HG03354 (cell line): ENCODE measurements around the gene CCDC97.
"Not testable (repeated sequence)": the region's sequence is repeated elsewhere in the genome, so short reads cannot be mapped to it uniquely, and the experiment has no call there.

Experiments used
- ATAC-seq: cut with Tn5 transposase; IDR thresholded peaks from one replicate; pipeline ENCODE4 v1.9.1; 2021; ENCODE audit warnings: mild to moderate bottlenecking; ENCODE audit not compliant: unreplicated experiment, poor library complexity, severe bottlenecking

Gene CCDC97

DNA sequence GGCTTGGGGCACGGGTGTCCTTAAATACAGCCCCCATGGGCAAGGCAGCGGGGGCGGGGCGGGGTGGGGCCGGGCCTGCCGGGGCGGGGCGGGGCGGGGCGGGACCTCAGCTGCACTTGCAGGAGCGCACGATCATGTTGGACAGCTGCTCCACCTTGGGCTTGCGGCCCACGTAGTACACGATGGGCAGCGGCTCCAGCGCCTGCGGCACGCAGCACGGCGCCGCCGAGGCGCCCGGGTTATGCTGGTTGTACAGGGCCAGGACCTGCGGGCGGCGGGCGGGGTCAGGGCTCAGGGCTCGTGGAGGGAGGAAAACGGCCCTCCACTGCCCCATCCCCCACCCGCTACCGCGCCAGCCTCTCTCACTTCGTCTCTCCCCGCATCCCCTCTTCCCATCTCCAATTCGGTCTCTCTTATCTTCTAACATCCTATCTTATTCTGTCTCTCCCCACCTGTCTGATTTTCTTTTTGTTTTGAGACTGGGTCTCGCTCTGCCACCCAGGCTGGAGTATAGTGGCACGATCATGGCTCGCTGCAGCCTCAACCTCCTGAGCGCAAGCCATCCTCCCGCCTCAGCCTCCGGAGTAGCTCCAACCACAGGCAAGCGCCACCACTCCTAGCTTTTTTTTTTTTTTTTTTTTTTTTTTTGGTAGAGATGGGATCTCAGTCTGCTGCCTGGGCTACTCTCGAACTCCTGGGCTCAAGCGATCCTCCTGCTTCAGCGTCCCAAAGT, 21.1 kb downstream of the CCDC97 start:
- ATAC-seq: no peak

DNA sequence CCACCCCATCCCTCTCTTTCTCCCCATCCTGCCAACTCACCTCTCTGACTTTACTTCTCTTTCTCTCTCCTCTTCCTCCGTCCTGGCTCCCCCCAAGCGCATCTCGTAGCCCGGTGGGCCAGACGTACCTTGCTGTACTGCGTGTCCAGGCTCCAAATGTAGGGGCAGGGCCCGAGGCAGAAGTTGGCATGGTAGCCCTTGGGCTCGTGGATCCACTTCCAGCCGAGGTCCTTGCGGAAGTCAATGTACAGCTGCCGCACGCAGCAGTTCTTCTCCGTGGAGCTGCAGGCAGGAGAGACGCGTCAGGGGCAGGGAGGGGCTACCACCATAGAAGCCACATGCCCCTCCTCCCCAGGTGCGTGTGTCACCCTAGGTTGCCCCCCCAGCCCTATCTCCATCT, 22.0 kb downstream of the CCDC97 start:
- ATAC-seq: no peak

DNA sequence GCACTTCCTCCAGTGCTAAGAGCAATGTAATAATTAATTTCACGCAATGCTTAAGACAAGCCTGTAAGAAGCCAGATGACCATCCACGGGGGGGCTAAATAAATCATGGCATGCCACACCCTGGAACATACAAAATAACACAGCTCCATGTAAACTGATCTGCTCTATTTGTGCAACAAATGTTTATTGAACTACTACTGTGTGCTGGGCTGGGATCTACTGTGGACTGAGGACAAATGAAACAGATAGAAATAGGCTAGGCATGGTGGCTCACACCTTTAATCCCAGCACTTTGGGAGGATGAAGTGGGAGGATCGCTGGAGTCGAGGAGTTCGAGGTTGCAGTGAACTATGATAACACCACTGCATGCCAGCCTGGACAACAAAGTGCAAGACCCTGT, 22.5 kb downstream of the CCDC97 start:
- ATAC-seq: no peak

DNA sequence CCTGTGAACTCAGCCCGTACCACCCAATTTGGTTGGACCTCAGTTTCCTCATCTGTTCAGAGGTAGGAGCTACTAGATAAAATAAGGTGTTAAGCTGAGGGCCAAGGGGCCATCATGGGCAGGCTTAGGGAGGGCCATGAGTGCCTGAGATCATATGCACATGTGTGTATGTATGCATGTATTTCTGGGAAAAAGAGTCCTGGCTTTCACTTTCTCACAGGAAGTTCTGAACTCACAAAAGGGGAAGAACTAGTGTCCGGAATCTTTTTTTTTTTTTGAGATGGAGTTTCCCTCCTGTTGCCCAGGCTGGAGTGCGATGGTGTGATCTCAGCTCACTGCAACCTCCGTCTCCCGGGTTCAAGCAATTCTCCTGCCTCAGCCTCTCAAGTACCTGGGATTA, 24.8 kb downstream of the CCDC97 start:
- no peak for ATAC-seq

DNA sequence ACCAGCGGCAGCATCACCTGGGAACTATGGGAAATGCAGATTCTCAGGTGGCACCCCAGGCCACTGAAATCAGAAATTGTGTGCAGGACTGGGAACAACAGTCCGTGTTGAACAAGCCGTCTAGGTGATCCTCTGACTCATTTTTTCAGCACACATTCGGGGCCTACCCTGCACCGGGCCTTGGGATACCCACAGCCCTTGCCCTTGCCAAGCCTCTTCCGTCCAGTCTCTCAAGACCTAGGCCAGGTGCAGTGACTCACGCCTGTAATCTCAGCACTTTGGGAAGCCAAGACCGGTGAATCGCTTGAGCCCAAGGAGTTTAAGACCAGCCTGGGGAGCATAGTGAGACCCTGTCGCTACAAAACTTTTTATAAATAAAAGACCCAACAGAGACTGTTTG, 25.5 kb downstream of the CCDC97 start:
- ATAC-seq: no peak

DNA sequence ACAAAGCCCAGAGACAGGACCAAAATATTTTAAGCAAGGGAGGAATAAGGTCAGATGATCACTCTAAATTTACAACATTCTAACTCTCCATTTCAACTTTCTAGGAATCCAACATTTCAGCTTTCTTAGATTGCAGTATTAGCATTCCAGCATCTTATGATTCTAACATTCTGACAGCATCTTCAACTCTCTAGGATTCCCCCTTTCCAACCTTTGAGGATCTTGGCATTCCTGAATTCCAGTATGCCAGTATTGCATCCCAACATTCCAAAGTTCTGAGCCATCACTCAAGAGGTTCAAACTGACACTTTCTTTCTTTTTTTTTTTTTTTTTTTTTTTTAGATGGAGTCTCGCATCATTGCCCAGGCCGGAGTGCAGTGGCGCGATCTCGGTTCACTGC, 30.0 kb downstream of the CCDC97 start:
- ATAC-seq: no peak

DNA sequence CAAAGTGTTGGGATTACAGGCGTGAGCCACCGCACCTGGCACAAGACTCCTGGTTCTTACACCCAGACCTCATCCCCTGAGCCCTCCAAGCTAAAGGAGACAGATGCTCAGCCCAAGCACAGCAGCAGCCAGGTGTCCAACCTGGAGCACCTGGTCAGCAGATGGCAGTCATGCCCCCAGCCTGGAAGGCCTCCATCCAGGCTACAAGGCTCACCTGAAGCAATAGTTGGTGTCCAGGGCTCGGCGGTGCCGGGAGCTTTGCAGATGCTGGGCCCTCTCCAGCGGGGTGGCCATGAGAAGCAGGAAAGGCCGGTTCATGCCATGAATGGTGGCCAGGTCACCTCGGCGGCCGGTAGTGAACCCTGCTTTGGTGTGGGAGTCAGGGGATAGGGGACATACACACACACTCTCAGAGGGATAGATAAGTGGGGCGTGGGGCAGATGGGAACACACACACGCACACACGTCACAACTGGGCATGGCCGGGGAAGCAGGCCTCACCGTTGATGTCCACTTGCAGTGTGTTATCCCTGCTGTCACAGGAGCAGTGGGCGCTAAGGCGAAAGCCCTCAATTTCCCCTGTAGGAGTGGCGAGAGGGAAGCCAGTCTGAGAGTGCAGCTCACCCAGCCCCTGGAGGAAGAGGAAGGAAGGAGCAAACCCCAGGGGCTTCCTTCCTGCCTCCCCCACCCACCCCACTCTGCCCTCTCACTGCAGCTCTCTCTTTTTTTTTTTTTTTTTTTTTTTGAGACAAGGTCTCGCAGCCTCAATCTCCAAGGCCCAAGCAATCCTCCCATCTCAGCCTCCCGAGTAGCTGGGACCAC, 31.9 kb downstream of the CCDC97 start:
- ATAC-seq: no peak

DNA sequence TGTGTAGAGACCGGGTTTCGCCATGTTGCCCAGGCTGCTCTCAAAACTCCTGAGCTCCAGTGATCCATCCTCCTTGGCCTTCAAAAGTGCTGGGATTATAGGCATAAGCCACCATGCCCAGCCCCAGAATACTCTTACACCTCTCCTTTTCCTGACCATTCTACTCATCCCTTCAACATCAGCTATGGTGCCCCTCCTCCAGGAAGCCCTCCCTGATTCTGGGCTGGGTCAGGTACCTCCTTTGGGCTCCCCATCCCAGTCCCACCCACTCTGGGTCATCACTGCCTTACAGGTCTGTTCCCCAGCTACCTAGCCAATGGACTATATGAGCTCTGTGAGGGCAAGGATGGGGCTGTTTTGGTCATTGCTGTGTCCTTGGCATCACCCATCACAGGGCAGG, 34.2 kb downstream of the CCDC97 start:
- ATAC-seq: no peak

DNA sequence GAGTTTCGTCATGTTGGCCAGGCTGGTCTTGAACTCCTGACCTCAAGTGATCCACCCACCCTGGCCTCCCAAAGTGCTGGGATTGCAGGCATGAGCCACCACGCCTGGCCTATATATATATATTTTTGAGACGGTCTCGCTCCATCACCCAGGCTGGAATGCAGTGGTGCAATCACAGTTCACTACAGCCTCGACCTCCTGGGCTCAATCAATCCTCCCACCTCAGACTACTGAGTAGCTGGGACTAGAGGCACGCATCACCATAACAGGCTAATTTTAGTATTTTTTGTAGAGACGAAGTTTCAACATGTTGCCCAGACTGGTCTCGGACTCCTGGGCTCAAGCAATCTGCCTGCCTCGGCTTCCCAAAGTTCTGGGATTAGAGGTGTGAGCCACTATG, 36.9 kb downstream of the CCDC97 start:
- ATAC-seq: not testable (repeated sequence)

DNA sequence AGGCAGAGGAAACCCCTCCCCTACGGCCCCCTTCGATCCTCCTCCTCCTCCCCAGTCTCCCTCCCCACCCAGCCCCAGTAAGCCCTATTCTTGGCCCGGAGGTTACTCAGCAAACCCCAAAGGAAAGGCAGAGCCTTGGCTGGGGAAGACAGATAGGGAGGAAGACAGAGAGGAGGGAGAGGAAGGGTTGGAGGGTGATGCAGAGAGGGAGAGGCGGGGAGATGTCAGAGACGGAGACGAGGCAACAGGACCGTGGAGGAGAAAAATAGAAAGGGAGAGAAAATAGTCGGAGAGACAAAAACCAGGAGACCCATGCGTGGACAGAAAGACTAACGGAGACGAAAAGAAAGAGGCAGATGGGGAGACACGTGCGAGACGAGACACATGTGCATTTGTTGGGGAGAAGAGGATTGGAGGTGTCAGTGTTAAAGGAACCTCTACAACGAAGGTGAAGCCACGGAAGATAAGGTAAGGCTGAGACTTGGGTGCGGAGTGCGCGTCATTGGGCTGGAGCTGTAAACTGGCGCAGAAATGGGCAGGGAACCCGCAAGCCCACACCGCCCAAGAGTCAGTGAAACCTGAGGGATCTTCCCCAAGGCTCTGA, 40.9 kb downstream of the CCDC97 start:
- ATAC-seq: peak; percentile 4

DNA sequence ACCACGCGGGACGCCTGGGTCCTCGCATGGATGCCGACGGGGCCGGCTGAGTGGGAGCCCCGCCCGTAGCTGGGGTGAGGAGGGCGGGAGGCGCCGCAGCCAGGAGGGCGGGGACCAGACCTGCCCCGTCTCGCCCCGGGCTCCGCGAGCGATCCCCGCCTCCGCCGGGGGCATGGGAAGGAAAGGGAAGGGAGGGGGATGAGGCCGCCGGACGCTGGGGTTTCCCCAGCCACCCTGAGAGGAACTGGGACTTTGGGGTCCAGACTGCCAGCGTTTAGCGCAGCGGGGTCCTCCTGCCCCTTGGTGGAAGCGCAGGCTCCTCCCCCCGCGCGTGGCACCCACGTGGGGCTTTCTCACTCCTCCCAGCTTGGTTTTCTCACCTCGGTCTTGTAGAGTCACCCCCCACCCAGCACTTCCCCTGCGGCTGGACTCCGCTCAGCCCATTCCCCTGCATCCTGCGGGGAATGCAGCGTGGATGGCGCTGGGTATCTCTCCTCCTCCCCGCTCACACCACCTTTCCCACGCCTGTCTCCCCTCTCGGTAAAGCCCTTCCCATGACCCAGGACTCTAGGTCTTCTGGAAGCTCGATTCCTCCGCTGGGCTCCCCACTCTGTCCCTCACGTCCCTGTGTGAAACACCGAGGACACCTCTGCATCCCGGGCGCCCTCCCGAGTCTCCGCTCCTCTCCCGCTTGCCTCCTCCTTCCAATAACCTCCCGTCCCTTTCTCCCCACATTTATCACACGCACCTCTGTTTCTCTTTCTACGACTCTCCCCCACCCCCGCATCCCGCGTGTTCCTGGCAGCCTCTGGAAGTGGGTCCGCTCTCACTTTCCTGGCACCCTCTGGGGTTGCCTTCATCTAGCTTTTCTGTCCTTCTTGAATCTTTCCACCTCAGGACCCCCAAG, 41.6 kb downstream of the CCDC97 start:
- peak; percentile 37 for ATAC-seq

DNA sequence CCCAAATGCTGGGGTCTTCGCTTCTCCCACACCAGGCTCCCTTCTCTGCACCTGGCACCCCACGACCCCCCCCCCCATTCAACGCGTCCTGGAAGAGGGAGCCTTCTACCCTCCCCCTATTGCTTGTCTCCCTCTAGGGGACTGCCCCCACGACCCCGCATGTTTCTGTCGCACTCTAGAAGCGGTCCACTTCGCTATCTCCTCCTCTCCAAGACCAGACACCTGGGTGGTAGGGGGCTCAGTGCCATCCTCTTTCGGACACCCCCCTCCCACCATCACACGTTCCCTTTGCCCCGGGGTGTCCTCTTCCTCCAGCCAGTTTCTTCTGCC, 42.3 kb downstream of the CCDC97 start:
- ATAC-seq: no peak

DNA sequence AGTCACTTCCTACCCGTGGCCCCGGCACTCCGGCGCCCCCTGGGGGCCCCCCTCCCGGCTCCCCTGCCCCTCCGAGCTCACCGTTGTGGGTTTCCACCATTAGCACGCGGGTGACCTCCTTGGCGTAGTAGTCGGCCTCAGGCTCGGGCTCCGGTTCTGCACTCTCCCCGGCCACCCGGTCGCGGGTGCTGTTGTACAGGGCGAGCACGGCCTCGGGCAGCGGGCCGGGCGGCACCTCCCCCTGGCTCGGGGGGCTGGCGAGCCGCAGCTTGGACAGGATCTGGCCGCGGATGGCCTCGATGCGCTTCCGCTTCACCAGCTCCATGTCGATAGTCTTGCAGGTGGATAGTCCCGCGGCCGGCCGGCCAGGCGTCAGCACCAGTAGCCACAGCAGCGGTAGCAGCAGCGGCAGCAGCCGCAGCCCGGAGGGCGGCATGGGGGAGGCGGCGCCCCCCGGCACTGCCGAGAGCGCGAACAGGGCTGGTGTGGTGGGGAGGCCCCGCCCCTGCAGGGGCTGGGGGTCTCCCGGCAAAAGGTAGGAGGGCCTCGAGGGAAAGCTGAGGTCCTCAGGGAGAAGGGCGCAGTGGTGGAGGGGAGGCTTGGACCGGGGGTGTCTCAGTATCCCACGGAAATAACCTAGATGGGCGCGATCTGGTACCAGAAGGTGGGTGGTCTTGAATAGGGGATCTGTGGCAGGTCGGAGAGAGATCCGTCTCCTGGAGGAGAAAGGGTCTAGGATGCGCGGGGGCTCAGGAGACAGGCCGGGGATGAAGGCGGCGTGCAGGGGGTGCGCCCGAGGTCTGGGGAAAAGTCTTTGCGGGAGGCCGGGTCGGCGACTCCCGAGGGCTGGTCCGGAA, 42.9 kb downstream of the CCDC97 start:
- ATAC-seq: peak; percentile 28

DNA sequence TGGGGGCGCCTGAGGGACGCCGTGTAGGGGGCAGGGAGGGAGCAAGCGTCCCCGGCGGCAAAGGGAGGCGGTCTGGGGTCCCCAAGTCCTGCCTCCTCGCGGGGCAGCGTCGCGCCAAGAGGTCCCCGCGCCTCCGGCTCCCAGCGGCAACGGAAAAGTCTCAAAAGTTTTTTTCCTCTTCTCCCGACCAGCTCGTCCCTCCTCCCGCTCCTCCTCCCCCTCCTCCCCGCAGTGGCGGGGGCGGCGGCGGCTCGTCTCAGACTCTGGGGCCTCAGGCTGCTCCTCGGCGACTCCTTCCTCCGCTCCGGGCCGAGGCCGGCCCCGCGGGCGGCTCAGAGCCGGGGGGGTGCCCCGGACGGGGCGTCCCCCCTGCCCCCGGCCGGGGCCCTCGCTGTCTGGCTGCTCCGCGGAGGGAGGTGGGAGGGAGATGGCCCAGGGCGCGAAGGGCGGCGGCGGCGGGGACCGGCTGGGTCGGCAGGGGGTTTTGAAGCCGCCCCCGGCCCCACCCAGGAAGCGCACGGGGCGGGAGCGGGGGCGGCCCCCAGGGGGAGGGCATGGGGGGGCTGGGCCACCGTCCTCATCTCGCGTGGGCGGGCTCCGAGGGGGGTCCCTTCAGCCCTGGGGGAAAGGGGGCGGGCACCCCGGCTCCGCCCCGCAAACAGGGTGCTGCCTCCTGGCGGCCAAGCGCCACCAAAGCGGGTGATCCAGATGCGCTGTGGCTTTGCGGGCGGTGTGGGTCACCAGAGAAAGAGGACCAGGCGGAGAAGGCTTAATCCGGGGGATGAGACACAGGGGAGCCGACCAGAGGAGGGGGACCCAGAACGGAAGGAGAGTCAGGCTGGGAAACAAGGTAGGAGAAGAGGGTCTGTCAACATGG, 43.7 kb downstream of the CCDC97 start, which contains the start of gene TGFB1:
Gene TGFB1, minus strand, starts transcription at position 457 of the 877 bp plus-strand sequence. CDS start 878 bp downstream, outside the sequence.
- peak; percentile 49 for ATAC-seq

DNA sequence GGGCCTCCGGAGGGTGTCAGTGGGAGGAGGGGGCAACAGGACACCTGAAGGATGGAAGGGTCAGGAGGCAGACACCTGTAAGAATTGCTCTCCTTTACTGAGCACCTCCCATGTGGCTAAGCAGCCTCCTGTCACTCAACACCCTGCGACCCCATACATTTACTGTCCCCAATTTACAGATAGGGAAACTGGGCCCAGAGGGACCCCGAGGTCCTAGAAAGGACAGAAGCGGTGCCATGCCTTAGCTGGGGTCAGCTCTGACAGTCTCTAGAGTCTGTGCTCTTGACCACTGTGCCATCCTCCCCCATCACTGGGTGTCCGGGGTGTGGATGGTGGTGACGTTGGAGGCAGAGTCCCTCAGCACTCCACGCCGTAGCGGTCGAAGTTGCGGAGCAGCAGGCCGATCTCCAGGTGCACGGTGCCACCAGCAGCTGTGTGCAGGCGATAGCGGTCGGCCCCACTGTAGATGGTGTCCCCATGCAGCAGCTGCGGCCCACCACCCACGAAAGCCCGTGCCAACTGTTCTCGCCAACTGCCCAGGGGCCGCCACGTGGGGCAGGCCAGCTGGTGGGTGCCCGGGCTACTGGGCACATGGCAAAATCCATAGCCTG, 44.5 kb downstream of the CCDC97 start:
- ATAC-seq: no peak

DNA sequence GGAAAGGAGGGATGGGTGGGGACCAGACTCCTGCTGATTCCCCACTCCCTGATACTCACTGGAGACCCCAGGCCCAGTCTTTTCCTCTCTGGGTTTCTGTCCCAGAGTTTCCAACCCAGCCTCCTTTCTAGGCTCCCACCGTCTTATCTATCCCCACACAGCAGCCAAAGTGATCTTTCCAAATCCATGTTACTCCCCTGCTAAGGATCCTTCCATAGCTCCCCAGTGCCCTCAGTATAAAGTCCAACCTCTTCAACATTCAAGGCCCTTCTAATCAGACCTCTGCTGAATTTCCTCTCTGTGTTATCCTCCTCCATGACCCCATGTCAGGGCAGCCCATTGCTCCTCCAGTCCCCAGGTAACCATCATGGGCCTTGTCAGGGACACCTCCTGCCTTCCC, 45.1 kb downstream of the CCDC97 start:
- ATAC-seq: no peak

DNA sequence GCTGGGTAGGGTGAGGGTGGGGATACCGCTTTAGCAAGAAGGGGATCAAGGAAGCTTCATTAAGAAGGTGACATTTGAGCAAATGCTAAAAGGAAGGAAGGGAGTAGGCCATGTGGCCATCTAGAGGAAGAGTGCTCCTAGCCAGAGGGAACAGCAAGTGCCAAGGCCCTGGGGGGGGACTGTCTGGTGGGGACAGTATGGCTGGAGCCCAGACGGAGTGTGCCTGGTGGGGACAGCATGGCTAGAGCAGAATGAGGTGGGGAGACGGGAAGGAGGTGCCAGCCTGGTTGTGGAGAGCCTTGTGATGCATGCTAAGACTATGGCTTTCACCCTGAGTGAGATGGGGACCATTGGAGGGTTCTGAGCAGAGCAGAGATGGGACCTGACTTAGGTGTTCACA, 45.8 kb downstream of the CCDC97 start:
- ATAC-seq: no peak
